NCI-H2171 (cell line): ENCODE results near the gene SPTLC2.

Source experiments
- DNase-seq: peaks from one replicate; lab custom pipeline; 2025; lab: John Stamatoyannopoulos, UW

Gene SPTLC2

DNA sequence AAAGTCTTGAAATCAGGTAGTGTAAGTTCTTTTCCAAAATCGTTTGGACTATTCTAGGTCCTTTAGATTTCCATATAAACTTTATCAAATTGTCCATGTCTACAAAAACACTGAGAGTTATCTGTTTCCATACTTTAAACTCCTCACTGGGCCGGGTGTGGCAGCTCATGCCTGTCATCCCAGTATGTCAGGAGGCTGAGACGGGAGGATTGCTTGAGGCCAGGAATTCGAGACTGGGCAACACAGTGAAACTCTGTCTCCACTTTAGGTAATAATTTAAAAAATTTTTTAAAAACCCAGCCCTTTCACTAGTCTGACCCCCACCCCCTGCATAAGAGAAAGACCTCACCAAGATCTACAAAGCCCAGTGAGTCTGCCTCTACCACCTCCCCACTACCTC, 111.4 kb downstream of the SPTLC2 start:
- no peak for DNase-seq

DNA sequence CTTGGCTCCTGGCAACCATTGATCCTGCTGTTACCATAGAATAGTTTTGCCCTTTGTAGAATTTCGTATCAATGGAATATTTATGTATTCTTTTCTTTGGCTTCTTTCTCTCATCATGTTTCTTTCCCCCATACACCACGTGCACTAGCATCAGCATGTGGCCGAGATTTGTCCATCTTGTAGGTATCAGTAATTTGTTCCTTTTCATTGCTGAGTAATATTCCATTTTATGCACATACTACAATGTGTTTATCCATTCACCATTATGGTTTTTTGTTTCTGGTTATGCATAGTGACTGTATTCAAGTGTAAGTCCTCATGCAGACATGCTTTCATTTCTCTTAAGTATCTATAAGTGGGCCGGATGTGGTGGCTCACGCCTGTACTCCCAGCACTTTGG, 113.3 kb downstream of the SPTLC2 start:
- no peak for DNase-seq

DNA sequence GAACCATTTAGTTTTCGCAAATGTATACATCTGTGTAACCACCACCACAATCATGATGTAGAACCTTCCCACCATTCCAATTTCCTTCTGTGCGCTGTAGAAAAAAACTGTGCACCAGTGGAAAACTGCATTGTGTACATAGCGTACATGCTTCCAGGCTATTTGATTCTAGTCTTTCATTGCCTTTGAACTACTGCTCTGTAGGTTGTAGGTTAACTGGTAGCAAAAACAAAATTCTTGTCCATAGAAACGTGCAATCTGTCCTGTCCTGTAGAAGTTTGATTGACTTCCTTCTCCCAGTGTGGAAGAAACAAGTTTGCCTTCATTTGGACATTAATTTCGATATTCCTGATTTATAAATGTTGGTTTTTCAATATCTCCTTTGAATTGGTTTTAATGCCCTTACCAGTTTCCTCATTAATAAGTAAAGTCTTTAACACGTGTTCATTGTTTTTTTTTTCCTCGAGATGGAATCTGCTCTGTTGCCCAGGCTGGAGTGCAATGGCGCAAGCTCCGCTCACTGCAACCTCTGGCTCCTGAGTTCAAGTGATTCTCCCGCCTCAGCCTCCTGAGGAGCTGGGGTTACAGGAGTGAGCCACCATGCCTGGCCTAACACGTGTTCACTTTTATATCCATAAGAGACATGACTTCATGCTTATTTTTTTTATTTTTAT, 114.2 kb downstream of the SPTLC2 start:
- DNase-seq, result no peak

DNA sequence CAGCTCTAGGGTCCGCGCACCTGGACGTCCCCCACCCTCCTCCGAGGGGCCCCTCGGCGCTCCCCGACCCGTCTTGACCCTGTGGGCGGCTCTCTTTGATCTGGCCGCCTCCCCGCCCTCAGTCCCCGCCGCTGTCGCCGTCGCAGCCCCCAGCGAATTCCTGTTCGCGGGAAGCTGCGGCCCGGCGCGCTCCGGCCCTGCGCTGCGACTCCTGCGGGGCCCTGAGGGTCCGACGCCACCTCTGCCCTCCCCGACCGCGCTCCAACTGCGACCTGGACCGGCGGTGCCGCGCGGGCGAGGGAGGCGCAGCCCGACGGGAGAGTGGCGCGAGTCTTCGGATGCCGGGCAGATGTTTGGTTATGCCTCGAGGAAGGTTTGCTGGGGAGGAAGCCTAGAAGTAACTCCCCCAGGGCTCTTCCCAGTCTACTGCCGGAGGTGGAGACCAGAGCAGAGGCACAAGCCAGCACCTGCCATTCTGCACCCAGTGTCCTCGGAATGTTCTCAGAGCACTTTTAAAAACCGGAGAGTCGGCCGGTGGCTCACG, 117.4 kb downstream of the SPTLC2 start:
- peak; percentile 21 for DNase-seq

DNA sequence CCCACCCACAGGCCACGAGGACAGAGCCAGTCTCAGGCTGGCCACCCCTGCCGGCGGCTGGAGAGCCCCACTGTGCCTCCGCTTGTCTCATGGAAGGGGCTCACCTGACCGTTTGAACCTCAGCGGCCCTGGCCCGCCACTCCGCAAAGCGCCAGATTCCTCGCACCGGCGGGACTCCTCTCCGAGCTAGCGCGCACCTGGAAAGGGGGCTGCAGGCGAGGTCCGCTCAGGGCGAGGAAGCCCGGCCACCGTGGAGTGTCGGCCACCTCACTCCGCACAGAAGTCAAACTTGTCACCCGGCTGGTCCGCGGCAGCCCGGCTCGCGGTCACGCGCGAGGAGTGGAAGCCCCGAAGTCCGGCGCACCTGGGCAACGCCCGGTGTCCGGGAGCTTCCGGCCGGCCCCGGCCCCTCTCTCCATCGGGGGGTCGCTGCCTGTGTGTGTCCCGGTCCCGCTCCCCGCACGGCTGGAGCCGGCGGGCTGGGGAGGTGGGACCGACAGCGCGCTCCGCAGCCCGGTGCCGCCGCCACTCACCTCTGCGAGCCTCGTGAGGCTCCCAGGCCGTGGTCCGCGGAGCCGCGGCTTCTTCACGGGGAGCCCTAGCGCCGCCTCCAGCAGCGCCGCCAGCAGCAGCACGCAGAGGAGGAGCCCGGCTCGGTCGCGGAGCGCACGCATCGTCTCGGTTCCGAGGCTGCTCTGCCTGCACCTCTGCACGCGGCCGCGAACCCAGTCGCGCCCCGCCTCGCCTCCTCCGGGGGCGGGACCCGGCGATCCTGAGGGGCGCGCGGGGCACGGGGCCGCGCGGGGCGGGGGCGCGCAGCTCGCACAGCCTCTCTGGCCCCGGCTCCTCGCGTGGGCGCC, 118.1 kb downstream of the SPTLC2 start, which contains the start of gene ISM2:
Gene ISM2, minus strand, starts transcription at position 697 of the 860 bp plus-strand sequence. Its CDS starts 23 bp downstream, at position 674.
- peak; percentile 40 for DNase-seq

DNA sequence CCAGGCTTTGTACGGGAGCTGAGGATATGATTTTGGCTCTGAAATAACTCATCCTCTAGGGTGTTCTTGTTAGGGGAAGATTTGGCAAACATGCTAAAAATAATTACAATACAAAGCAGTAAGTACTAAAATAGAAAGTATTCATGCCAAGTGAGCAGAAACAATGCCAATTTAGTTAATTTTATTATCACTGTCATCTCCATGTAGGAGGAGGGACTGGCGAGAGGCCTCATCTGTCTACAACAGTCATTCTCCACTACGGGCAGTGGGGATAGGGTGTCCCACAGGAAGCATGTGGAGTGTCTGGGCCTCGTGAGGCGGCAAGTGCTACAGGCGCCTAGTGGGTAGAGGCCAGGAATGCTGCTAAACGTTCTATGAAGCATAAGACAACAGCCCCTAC, 121.1 kb downstream of the SPTLC2 start:
- DNase-seq, result no peak

DNA sequence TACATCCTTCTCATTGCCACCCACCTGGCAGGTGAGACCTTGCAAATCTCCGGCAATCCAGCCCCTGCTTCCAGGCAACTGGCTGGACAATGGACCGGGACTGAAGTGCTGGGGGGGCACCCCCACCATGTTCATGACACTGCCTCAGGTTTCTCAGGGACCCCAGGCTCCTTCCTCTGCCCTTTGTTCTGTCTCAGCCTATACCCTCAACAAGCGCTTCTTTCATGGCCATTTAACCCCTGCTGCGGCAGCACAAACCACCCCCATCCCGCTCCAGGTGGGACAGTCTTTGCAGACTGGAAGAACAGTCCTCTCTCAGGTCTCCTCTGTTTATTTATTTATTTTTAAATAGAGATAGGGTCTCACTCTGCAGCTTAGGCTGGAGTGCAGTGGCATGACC, 125.4 kb downstream of the SPTLC2 start:
- no peak for DNase-seq

DNA sequence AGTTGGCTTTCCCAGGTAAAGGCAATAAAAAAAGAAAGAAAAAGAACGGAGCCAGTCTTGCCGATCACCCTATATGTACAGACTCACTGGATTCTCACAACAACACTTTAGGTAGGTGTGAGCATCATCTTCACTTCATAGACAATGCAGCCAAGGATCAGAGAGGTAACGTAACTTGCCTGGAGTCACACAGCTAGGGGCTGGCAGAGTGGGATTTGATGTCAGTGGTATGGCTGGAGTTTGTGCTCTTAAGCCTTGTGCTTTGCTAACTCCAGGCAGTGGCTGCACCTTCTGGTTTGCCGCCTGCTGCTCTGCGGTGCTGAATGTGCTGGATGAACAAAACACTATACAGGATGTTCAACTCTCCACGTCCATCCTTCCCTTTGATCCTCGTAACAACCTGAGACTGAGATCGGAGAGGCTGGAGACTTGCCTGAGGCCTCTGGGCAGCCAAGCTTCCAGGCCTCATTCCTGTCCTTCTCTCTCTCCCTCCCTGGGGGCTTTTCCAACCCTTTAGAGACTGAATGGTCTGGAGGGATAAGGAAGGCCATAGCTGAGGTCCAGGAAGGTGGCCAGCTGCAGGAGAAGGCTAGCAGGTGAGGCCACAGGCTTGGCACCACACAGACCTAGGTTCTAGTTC, 126.0 kb downstream of the SPTLC2 start:
- no peak for DNase-seq

DNA sequence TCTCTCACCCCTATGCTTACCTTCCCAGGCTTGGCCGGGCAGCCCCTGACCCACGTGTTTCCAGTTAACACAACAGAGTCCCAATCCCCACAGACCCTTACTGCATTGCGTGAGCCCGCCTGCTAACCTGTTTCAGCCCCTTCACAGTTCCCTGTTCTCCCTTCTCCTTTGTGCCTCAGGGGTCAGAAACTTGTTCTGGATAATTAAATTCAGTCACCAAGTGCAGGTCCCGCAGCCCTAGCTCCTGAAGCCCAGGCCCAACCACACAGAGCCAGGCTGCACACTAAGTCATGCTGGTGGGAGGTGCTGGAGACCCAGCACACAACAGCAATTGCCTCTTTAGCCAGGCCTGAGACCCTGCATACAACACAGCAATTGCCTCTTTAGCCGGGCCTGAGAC, 127.4 kb downstream of the SPTLC2 start:
- DNase-seq, result no peak

DNA sequence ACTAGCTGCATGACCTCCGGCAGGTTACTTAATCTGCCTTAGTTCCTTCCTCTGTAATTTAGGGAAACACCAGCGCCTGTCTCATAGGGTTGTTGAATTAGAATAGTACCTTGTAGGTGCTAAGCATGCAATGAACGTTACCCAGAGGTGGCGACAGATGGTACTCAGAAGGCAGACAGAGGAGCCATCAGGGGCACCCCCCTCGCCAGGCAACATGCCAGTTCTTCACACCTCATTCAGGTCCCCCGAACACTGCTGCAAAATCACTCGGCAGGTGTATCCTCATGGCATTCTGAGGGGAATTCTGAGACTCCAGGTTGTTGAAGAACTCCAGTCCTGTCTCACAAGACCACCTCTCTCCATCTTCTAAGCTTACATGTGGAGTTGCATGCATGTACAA, 127.9 kb downstream of the SPTLC2 start:
- peak; percentile 90 for DNase-seq

DNA sequence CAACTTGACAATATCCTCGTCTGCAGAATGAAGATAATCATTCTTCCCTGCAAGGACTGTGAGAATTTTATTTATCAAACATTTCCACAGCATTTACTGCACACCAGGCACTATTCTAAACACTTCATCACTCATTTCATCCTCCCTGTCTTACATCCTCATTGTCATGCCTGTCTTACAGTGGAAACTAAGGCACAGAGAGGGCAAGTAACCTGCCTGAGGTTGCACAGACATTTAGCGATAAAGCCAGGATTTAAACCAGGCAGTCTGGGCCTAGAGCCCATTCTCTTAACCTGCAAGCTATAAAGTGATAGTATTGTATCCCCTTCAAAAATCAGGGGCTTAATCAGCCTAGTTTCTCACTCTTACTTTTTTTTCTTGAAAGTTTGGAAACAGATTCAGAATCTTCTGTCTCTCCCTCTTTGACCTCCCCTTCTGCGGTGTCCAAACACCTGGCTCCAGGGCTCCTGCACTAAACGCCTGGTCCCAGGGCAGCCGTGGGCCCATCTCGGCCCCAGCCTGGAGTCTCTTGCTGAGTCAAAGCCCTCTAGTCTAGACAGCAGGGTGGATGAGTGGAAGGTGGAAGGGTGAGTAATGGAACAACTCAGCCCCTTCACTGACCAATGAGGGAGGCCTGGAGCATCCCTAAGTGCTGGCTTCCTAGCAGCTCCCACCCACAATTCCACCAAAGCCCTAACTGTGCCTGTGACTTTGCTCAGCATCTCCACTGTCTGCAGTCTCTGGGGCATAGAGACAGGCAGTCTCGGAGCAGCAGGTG, 130.3 kb downstream of the SPTLC2 start:
- DNase-seq, result no peak

DNA sequence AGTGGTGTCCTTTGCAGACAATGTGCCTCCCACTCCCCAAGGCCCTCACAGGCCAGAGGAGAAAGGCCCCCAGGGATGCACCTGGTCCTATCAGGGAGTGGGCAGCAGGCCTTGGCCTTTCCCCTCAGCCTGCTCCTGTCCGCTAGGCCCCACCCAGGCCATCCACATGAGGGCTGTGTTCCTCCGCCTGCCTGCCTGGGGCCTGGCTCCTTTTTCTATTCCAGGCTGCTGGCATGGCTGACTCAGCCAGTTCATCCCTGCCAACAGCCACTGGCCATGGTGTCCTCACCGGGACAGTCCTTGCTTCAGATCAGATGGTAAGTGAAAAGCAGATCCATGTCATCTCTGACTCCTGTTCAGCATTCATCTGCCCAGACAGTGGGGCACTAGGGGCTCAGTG, 131.2 kb downstream of the SPTLC2 start:
- DNase-seq, result no peak

DNA sequence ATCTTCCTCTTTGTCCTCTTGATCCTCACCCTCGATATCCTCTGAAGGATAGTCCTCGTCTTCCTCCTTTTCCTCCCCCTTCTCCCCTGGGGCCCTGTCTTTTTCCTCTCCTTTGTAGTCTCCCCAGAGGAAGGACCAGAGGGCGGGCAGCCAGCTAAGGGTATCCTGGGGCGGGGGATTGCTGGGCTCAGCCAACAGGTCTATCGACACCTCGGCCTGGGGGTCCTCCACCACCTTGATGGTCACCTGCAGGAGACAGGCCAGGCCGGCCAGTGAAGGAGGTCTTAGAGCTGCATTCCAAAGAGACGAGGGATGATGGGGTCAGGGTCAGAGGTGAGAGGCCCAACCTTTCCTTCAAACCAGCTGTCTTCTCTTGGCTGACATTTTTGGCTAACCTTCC, 134.0 kb downstream of the SPTLC2 start:
- no peak for DNase-seq

DNA sequence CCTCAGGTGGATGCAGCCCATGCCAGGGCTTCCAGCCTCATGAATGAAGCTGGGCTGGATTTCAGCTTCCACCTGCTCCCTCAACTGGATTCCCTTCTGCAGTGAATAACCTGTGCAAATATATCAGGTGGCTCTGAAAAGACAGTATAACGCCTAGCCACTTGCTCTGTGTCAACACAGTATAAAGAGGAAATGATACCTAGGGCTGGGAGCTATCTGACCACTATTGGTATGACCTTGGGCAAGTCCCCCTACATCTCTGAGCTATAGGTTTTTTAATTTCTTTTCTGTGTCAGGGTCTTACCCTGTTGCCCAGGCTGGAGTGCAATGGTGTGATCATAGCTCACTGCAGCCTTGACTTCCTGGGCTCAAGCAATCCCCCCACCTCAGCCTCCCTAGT, 137.6 kb downstream of the SPTLC2 start:
- DNase-seq, result no peak

DNA sequence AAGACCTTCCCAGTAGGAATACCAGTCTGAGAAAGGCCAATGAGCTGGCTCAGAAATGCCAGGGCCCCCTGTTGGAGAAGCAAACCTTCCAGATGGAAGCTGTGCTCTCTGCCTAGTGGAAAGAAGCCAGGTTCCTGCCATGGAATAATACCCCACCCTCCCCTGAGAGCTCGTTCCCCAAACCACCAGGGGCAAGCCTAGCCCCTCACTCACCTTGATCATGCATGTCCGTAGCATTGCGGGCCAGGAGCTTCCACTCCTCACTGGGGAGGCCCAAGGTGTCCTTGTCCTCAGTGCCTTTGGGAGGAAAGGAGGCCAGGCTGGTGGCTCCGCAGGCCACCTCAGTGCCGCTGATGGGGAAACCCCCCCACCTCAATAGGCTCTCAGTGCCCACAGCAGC, 138.4 kb downstream of the SPTLC2 start:
- no peak for DNase-seq

DNA sequence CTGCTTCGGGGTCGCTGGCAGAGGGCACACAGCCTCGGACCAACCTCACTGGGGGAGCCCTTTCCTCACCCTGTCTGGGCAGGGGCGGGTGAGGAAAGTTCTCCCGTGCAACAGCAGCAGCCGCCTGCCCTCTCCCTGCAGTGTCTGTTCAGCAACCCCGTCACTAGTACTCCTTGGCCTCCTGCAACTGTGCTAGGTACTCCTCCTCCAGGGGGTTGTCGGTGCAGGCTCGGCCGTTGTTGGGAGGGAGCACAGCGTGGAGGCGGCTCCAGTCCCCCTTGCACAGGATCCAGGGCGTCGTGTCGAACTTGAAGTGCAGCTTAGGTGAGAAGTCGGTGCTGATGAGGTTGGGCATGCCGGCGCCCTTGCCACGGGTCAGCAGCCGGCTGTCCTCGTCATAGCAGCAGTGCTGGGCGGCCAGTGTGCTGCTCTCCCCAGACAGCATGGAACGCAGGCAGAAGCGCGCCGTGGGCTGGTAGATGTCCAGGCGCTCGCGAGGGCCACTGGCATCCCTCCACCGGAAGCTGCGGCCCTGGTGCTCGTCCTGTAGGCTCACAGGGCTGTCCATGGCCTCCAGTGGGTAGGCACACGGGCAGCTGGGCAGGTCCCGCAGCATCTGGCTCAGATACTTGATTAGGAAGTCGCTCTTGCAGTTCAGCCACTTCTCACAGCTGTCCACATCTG, 140.9 kb downstream of the SPTLC2 start:
- DNase-seq, result no peak

DNA sequence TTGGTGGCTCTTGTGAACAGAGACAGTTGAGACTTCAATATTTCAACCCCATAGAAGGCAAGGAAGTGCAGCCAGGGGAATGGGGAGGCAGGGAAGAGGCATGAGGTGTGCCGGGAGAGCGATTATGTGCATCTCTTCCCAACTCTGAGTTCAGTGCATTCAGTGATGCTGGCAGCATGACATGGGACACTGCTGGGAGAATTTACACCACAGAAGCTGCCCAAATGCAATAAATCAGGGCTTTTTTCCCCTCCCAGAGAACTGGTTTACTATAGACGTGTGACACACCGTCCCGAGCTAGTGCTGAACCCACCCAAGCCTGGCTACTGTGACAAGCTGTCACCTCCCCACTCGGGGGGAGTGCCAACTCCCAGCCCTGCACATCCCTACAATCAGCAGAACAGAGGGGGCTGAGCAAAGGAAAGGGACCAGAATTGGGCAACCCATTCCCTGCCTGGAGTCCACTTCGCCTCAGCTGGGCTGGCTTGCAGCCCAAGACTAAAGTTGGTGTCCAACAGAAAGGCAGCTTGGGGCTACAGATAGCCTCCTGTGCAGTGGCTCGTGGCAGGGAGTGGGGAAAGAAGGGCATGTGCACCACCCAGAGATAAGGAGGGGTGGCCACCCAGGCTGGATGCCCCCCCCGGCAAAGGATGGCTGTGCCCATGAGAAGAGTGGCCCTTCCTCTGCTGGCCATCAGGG, 141.8 kb downstream of the SPTLC2 start:
- DNase-seq, result no peak

DNA sequence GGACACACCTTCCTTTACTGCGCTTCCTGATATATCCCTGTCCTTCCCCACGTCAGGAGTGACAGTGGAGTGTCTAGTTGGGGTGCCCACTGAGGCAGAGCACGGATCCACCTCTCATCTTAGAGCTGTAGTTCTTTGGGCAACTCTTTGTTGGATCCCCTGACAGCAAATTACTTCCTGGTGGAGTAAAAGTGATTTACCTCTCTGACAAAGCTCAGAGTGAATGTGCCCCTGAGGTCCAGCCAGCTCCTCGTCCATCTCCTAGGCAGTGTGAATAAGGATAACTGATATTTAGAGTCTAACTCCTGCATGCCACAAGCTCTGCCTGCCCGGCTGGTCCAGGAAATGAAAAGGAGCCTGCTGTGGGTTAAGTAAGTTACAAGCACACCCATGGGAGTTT, 142.5 kb downstream of the SPTLC2 start:
- DNase-seq, result no peak

DNA sequence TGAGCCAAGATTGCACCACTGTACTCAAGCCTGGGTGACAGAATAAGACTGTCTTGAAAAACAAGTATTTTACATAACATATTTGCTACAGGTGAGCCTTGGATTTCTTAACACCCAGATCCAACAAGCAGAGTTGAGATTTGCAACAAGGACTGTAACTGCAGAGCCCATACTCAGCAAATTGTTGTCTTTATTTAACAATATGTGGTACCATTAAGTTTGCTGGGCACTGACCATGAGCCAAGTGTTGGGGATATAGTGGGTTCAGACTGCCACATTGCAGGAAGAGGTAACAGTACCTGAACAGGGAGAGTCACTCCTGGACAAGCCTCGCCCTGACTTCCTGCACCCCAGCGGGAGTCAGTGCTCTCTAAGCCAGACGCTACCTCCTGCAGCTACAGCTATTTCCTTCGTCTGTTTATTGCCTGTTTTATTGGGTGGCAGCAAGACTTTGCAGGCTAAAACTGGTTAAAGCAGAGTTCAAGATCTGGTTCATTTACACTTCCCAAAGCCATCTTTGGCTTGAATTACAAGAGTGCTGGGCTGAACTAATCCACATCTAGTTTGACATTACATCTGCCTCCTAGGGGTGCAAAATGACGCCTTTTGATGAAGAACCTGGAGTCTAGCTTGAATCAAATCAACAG, 146.1 kb downstream of the SPTLC2 start:
- DNase-seq, result no peak

DNA sequence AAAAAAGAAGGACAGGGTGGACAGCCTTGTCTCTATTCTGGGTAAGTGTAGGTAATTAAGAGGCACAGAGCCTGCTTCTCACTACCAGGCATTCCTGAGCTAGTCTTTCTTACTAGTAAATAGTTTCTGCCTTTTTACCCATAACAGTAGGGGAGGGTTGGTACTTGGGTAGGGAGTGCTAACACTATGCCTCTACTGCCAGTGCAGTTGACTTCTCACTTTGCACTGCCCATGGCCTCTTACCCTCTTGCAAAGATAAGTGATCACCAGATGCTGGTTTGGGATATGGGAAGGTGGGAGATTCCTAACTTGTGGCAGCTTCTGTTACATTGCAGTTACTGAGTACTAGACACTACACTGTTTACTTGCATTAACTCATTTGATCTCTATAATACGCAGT, 146.9 kb downstream of the SPTLC2 start:
- no peak for DNase-seq
